Esophagus muscularis mucosa (tissue), 3 donors: ENCODE measurements around the gene PRPF6.

Experiments used
- CTCF ChIP-seq, 3 experiments: fragments of 200-600 bp in 2 of 3; fragments of 450-650 bp in 1 of 3; sonication (generic) in 2 of 3; IDR thresholded peaks; one replicate each; pipeline ENCODE4 v1.5.1; 2017 to 2019; ENCODE audit warnings: antibody characterized with exemption in 3 of 3, mild to moderate bottlenecking in 2 of 3, moderate library complexity in 1 of 3
- EP300 ChIP-seq: sonication (generic); formaldehyde crosslinking; IDR thresholded peaks from one replicate; pipeline ENCODE4 v1.6.1; 2017; ENCODE audit warnings: antibody characterized with exemption

DNA sequence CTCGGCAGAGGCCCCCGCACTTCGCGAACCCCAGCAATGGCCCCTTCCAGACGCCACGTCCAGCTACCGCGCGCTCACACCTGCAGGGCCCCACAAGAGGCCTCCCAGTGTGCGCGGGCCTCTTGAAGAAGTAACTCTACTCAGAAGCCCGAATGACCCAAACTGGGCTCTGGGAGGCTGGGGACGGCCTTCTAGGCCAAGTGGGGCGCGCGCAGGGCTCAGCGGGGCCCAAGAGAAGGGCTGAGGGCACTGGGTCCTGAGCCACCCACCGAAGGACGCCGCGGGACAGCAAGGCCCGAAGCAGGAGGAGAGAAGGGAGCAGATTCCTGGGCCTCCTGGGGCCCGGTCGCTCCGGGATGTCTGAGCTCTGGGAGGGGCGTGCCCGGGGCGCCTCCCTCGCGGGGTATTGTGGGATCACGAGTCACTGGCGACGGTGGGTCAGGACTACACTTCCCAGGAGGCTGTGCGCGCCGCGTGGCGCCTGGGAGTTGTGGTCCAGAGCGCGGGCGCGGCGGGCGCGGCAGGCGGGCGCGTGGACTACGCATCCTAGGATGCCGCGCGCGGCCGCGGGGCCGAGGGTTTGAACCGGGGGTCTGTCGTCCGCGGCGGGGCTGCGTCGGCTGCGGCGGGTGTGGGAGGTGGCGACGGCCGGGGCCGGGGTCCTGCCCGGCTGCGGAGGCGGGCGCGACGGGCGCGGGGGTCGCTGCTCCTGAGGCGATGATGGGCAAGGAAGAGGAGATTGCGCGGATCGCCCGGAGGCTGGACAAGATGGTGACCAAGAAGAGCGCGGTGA lies 81.9 kb downstream of the PRPF6 start, which contains the start of gene TCEA2:
- TF ChIP-seq CTCF (IDR thresholded peaks at IDR 0.05) (peak in 1 of 3 experiments; percentile 14), EP300 (no peak)
